Choroid plexus epithelial cell (primary cell): ENCODE measurements around the gene TRIM68.

Experiments used
- DNase-seq: peaks from one replicate; pipeline ENCODE4 v3.0.0-alpha.2; 2010; ENCODE audit warnings: low read depth
- H3K4me3 ChIP-seq: 2 replicates; pipeline ENCODE4 v1.5.1; 2011; ENCODE audit warnings: low read depth, mild to moderate bottlenecking, control low read depth, low read length, moderate library complexity
- CTCF ChIP-seq: conservative IDR thresholded peaks from 2 replicates; pipeline ENCODE4 v1.5.1; 2011; ENCODE audit warnings: low read depth, mild to moderate bottlenecking, control low read depth, inconsistent platforms, low read length, moderate library complexity

Gene TRIM68

DNA sequence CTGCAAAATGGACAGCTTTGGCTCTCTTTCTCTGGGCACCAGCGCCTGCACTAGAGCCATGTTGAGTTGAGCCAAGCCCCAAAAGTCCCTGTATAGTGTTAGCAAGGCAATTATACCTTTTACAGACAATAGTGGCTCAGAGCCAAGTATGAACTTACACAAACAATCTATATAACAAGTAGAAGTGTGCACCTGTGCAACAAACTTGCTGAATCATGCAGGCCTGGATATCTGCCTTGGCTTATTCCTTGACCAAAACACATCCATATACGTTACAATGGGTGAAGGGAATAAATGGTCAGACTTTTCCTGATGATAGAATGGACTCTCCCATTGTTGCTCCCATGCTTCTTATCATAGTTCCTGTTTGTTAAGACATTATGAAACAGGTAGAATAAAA, 30.3 kb downstream of the TRIM68 start:
- H3K4me3 ChIP-seq: no peak overlapping the region
- no peak for TF ChIP-seq CTCF
- DNase-seq: no peak

DNA sequence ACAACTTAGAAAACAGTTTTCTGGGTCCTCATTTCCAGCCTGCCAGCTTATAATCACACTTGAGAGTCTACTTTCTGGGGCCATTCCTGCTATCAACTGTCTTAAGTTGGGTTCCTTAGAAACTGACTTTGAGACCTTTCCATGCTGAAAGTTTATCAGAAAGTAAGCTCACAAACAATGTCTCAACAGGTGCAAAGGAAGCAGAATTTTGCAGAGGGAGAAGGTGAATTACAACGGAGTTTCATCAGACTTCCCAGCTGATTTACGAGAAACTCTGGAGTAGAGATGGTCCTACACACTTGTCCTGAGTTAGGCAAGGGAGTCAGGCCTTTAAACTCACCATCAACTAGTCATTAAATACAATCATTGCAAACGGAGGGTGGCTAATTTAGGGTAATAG, 31.2 kb downstream of the TRIM68 start:
- no peak for TF ChIP-seq CTCF
- no peak for DNase-seq

DNA sequence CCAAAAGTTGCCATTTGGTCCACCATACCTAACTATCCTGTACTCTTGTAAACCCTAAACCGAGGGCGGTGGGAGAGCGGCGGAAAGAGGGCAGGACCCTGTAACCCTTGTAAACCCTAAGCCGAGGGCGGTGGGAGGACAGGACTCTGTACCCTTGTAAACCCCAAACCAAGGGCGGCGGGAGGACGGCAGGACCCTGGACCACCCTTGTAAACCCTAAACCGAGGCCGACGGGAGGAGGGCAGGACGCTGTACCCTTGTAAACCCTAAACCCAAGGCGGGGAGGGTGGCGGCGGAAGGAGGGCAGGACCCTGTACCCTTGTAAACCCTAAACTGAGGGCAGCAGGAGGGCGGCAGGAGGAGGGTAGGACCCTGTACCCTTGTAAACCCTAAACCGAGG, 39.0 kb downstream of the TRIM68 start:
- no peak overlapping the region for H3K4me3 ChIP-seq
- TF ChIP-seq CTCF: no peak
- no peak for DNase-seq

More for the DNA sequence above, 31.2 kb downstream of the TRIM68 start:
- no peak overlapping the region for H3K4me3 ChIP-seq

DNA sequence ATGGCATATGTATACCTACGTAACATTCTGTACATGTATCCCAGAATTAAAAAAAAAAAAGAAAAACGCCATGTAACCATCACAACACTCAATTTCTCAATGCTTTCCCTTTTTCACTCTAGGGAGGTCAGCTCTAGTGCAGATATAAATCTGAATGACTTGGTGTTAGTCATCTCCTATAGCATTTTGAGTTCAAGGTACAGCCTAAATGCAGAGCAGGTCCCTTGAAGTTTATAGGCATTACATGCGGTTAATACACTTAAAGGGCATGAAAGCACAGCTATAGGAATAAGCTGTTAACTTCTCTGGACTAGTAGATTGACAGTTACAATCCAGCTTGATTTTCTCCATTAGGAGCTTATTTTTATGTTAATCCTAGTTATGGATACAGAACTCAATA, 42.7 kb downstream of the TRIM68 start:
- H3K4me3 ChIP-seq: no peak overlapping the region
- DNase-seq: no peak
- no peak for TF ChIP-seq CTCF

GRCh38 chr11:4560467-4560866, 47.6 kb downstream of the TRIM68 start:
- no peak overlapping the region for H3K4me3 ChIP-seq
- DNase-seq: no peak
- TF ChIP-seq CTCF: no peak

DNA sequence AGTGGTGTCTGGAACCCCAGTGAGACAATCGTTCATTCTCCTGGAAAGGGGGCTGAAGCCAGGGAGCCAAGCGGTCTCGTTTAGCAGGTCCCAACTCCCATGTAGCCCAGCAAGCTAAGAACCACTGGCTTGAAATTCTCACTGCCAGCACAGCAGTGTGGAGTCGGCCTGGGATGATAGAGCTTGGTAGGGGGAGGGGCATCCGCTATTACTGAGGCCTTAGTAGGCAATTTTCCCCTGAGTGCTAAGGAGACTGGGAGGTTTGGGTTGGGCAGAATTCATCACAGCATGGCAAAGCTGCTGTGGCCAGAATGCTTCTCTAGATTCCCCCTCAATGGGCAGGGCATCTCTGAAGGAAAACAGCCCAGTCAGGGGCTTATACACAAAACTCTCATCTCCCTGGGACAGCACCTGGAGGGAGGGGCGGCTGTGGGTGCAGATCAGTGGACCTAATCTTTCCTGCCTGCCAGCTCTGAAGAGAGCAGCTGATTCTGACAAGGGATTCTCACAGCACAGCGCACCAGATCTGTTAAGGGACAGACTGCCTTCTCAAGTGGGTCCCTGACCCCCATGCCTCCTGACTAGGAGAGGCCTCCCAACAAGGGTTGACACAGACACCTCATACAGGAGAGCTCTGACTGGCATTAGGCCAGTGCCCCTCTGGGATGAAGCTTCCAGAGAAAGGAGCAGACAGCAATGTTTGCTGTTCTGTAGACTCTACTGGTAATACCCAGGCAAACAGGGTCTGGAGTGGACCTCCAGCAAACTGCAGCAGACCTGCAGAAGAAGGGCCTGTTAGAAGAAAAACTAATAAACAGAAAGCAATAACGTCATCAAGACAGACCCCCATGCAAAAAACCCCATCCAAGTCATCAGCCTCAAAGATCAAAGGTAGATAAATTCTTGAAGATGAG, 48.2 kb downstream of the TRIM68 start:
- H3K4me3 ChIP-seq: no peak overlapping the region
- DNase-seq: no peak
- TF ChIP-seq CTCF: no peak
